HFFc6 (cell line): ENCODE results near the gene EBF3. TPM values are rescaled to one million over a fixed set of nuclear protein-coding genes. Genes with fewer than 3 reads are reported as not detected.

ENCODE experiments used
- DNase-seq: peaks from one replicate; pipeline ENCODE4 v3.0.0-alpha.2; 2018
- H3K27ac Mint-ChIP-seq: 2 replicates; pipeline ENCODE4 v1.8.0; 2020; ENCODE audit warnings: mild to moderate bottlenecking, mixed read lengths
- H3K27me3 Mint-ChIP-seq: 2 replicates; pipeline ENCODE4 v1.8.0; 2021; ENCODE audit warnings: mild to moderate bottlenecking, moderate library complexity, mixed read lengths; ENCODE audit not compliant: insufficient read depth
- H3K36me3 Mint-ChIP-seq: 2 replicates; pipeline ENCODE4 v1.8.0; 2021; ENCODE audit warnings: low read depth, mixed read lengths
- H3K4me1 Mint-ChIP-seq: 2 replicates; pipeline ENCODE4 v1.8.0; 2020; ENCODE audit warnings: low read depth, mixed read lengths
- H3K4me3 Mint-ChIP-seq: 2 replicates; pipeline ENCODE4 v1.8.0; 2020; ENCODE audit warnings: mild to moderate bottlenecking, moderate library complexity, mixed read lengths
- H3K9me3 Mint-ChIP-seq: 2 replicates; pipeline ENCODE4 v1.8.0; 2020; ENCODE audit warnings: mild to moderate bottlenecking, mixed read lengths
- total RNA-seq, 6 experiments: library from RNA; stranded (reverse); fragmentation: NEBNext Ultra II Directional; extraction: Animal tissue kit (Norgen Biotek cat#: 25700); gene quantifications; 2 replicates in 1 of 6; 3 replicates in 5 of 6; pipeline ENCODE4 v1.2.3, GENCODE V29; 2021
- TF ChIP-seq, protein P1 (sequence below): fragments of 200-600 bp; sonication (generic); IDR thresholded peaks from 2 replicates; pipeline ENCODE4 v1.5.0; 2021; ENCODE audit warnings: antibody characterized with exemption, mild to moderate bottlenecking

EBF3 gene
- total RNA-seq, 6 experiments from 2014 or later, result 0.14 to 0.39 (median 0.21) TPM; not detected in 2

DNA sequence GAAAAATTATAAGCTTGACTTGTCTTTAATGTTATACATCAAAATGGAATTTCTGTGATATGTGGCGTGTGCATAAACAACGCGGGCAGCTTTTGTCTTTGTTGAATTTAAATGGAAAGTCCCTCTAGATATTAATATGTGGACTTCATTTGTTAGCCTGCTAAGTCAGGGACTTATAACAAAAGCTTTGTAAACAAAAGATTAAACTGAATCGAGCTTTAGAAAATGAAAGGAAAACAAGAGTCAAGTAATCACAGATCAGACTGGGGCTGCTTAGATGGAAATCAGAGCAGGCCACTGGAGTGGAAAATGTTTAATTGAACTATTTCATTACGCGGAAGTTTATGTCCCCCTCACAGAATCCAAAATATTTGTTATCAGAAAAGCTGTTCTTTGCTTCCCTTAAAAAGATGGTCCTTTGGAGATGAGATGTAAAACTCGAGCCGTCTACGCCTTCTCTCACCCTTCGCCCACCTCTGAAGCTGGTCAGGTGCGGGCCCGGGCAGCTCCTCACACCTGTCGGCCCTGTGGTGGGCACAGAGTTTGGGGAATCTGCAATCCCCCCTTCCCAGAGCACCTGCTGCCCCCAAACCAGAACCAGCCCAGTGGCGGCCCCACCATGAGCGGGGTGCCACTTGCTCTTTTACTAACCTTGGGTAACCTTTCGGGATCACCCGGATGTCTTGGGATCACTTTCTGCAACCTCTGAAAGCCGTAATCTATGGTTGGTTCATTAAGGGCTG lies 116.2 kb downstream of the EBF3 start:
- no peak for DNase-seq
- peaks cover 24% of the 10 kb centered on the region; the same call in 1 of the 2 replicates for H3K9me3 Mint-ChIP-seq
- no peaks in the 10 kb centered on the region for H3K4me1 Mint-ChIP-seq
- TF ChIP-seq, protein P1, sequence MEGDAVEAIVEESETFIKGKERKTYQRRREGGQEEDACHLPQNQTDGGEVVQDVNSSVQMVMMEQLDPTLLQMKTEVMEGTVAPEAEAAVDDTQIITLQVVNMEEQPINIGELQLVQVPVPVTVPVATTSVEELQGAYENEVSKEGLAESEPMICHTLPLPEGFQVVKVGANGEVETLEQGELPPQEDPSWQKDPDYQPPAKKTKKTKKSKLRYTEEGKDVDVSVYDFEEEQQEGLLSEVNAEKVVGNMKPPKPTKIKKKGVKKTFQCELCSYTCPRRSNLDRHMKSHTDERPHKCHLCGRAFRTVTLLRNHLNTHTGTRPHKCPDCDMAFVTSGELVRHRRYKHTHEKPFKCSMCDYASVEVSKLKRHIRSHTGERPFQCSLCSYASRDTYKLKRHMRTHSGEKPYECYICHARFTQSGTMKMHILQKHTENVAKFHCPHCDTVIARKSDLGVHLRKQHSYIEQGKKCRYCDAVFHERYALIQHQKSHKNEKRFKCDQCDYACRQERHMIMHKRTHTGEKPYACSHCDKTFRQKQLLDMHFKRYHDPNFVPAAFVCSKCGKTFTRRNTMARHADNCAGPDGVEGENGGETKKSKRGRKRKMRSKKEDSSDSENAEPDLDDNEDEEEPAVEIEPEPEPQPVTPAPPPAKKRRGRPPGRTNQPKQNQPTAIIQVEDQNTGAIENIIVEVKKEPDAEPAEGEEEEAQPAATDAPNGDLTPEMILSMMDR, result no peak
- no peaks in the 10 kb centered on the region for H3K36me3 Mint-ChIP-seq
- no peaks in the 10 kb centered on the region; the same call in 1 of the 2 replicates for H3K27me3 Mint-ChIP-seq
- H3K27ac Mint-ChIP-seq, result no peak overlapping the region
- no peak overlapping the region for H3K4me3 Mint-ChIP-seq

DNA sequence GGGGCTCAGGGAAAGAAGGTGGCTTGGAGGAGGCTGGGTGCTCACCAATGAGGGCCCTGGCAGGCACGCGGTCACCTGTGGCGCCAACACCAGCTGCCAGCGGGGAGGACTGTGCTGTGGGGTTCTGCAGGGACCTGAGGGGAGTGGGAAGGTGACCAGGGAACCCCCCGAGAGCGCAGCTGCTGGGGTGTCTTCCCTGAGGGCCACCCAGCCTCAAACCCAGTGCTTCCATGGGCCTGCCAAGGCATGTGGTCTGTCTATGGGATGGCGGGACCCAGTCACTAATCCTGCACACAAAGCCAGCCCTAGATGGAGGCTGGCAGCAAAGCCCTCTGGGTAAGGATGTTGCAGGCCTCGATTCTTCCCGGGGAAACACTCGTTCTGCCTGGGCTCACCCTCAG lies 117.1 kb downstream of the EBF3 start:
- H3K27me3 Mint-ChIP-seq, result no peaks in the 10 kb centered on the region; the same call in 1 of the 2 replicates
- no peaks in the 10 kb centered on the region for H3K4me1 Mint-ChIP-seq
- peaks cover 24% of the 10 kb centered on the region; the same call in 1 of the 2 replicates for H3K9me3 Mint-ChIP-seq
- TF ChIP-seq, protein P1, result no peak
- no peak overlapping the region for H3K4me3 Mint-ChIP-seq
- H3K36me3 Mint-ChIP-seq, result no peaks in the 10 kb centered on the region
- no peak for DNase-seq
- no peak overlapping the region for H3K27ac Mint-ChIP-seq

DNA sequence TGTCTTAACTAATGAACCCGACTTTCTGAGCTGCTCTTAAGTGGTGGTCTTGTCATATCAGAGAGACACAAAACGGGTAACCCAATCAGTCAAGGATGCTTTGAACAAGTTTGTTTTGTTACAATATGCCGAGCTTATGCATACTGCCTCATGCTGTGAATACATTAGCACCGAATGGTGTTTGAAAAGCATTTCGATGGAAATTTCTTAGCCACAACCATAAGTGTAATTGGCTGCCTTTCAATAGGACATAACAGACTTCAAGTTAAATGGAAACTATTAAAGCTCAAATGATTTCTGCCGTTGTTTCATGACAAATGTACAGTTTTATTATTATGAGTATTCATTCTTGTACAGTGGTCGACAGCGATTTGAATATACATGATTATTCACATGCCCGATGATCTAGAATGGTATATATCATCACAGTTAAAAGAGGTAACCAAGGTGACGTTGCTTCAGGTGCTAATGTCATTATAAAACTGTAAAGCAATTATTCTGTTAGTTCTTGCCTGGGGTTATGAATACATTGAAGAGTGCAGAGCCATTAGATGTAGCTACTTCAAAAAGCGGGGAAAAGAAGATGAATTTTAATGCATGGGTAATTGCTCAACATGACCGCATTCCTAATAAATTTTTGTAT lies 118.8 kb downstream of the EBF3 start:
- Mint-ChIP-seq H3K27ac (no peak overlapping the region), H3K9me3 (peaks cover 38% of the 10 kb centered on the region), H3K4me1 (no peaks in the 10 kb centered on the region), H3K36me3 (no peaks in the 10 kb centered on the region), H3K27me3 (peaks cover 2% of the 10 kb centered on the region; the same call in 1 of the 2 replicates), H3K4me3 (no peak overlapping the region)
- no peak for DNase-seq
- TF ChIP-seq, protein P1, result no peak

DNA sequence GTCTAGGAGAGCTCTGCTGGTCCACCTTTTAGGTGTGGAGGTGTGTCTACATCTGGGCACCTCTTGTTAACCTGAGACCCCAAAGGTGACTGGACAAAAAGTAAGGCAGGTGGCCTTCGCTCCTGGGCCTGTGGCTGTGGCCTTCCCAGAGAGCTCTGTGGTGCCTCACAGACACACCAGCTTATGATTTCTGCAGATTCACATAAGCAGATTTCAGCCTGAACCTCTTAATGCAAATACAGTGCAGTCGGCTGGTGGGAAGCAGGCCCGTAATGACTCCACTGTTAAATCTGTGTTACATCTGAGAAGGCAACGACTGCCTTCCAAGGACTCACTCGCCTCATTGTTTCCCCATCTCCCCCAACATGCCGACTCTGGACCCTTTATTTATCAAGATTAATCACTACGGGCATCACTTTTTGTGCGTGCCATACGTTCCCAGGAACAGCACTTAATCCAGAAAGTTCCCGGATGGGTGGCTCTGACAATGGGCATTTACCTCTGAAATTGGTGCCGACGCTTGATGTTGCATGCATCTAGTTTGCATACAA lies 119.8 kb downstream of the EBF3 start:
- Mint-ChIP-seq H3K27ac (no peak overlapping the region), H3K9me3 (peaks cover 30% of the 10 kb centered on the region), H3K4me1 (no peaks in the 10 kb centered on the region), H3K4me3 (no peak overlapping the region), H3K36me3 (no peaks in the 10 kb centered on the region), H3K27me3 (peaks cover 2% of the 10 kb centered on the region; the same call in 1 of the 2 replicates)
- DNase-seq, result no peak
- TF ChIP-seq, protein P1, result no peak

DNA sequence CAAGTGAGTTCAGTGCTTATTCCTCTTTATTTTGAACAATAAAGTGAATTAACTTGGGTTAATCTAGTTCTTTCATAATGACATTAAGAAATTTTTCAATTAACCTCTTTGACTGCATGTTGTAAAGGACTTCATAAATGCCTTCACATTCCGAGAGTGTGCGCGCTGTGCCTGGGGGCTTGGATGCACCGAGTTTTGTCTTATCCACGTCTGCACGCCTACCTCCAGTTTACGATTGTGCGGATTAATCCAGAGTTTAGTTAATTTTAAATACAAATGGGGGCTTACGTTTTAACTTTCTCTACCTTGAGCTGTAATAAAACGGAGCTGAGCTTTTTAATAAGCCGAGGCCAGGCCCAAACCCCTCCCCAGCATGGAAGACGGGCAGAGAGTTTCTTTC lies 120.4 kb downstream of the EBF3 start:
- H3K9me3 Mint-ChIP-seq, result peaks cover 31% of the 10 kb centered on the region
- no peak for DNase-seq
- H3K27ac Mint-ChIP-seq, result no peak overlapping the region
- peaks cover 2% of the 10 kb centered on the region; the same call in 1 of the 2 replicates for H3K27me3 Mint-ChIP-seq
- no peaks in the 10 kb centered on the region for H3K36me3 Mint-ChIP-seq
- TF ChIP-seq, protein P1, result no peak
- no peaks in the 10 kb centered on the region for H3K4me1 Mint-ChIP-seq
- no peak overlapping the region for H3K4me3 Mint-ChIP-seq
